ENCODE data around the gene ADAM23. TPM values are rescaled to one million over a fixed set of nuclear protein-coding genes. Genes with fewer than 3 reads are reported as not detected.

ADAM23 gene
- total RNA-seq, 1 donor from 2014 or later = 20.2 TPM

DNA sequence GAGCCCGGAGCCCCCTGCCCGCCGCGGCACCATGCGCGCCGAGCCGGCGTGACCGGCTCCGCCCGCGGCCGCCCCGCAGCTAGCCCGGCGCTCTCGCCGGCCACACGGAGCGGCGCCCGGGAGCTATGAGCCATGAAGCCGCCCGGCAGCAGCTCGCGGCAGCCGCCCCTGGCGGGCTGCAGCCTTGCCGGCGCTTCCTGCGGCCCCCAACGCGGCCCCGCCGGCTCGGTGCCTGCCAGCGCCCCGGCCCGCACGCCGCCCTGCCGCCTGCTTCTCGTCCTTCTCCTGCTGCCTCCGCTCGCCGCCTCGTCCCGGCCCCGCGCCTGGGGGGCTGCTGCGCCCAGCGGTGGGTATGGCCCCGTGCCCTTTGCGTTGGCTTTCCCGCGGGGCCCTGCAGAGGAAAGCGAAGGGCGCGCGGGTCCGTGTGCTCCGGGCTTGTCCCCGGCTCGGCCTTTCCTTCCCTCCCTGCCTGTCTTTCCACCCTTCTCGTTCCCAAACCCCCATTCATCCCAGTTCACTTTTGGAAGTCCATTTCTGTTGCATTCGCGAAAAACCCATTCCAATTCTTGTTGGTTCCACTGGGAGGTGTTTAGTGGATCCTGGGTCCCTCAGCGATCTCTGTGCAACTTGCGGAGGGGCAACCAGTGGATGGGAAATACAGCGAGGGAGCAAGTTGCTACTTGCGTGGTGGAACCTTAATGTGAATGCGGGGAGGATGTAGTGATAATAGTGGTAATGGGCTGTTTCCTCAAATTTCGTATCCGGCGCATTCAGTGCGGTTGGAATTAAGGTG lies 599 bp downstream of the ADAM23 start:
- H3K4me3 Mint-ChIP-seq = peak overlapping the region; percentile 94
- peaks cover 11% of the 10 kb centered on the region for H3K4me1 Mint-ChIP-seq (ENCODE audit: unreplicated experiment)
- H3K36me3 Mint-ChIP-seq = peaks cover 4% of the 10 kb centered on the region
- no peaks in the 10 kb centered on the region for H3K9me3 Mint-ChIP-seq
- DNase-seq (ENCODE audit: extremely low spot score, unreplicated experiment) = peak; percentile 74
- H3K27ac Mint-ChIP-seq = peak overlapping the region; percentile 32
- H3K27me3 Mint-ChIP-seq = peaks cover 80% of the 10 kb centered on the region
- TF ChIP-seq, protein P1, sequence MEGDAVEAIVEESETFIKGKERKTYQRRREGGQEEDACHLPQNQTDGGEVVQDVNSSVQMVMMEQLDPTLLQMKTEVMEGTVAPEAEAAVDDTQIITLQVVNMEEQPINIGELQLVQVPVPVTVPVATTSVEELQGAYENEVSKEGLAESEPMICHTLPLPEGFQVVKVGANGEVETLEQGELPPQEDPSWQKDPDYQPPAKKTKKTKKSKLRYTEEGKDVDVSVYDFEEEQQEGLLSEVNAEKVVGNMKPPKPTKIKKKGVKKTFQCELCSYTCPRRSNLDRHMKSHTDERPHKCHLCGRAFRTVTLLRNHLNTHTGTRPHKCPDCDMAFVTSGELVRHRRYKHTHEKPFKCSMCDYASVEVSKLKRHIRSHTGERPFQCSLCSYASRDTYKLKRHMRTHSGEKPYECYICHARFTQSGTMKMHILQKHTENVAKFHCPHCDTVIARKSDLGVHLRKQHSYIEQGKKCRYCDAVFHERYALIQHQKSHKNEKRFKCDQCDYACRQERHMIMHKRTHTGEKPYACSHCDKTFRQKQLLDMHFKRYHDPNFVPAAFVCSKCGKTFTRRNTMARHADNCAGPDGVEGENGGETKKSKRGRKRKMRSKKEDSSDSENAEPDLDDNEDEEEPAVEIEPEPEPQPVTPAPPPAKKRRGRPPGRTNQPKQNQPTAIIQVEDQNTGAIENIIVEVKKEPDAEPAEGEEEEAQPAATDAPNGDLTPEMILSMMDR (conservative IDR thresholded peaks at IDR 0.05) = peak; percentile 28

DNA sequence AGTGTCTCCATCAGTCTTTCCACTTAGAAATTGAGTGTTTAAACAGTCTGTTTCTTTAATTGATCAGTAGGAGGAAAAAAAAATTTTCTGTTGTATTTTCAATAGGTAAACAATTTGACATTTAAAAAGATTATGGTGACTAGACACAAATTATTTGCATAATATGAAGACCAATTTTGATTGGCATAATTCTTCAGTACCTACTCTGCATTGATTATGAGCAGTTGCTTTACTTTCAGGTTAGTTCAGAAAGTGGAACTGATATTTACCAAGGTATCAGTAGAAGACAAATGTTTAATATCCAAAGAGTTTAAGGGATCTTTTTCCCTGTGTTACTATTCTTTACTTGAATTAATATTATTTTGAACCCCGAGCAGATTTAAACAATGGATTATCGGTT lies 2.6 kb downstream of the ADAM23 start:
- TF ChIP-seq, protein P1 (conservative IDR thresholded peaks at IDR 0.05) = no peak
- peaks cover 11% of the 10 kb centered on the region for H3K4me1 Mint-ChIP-seq (ENCODE audit: unreplicated experiment)
- no peak overlapping the region for H3K27ac Mint-ChIP-seq
- no peak for DNase-seq (ENCODE audit: extremely low spot score, unreplicated experiment)
- H3K27me3 Mint-ChIP-seq = peaks cover 63% of the 10 kb centered on the region
- peak overlapping the region; percentile 67 for H3K4me3 Mint-ChIP-seq
- H3K9me3 Mint-ChIP-seq = no peaks in the 10 kb centered on the region
- H3K36me3 Mint-ChIP-seq = peaks cover 4% of the 10 kb centered on the region

DNA sequence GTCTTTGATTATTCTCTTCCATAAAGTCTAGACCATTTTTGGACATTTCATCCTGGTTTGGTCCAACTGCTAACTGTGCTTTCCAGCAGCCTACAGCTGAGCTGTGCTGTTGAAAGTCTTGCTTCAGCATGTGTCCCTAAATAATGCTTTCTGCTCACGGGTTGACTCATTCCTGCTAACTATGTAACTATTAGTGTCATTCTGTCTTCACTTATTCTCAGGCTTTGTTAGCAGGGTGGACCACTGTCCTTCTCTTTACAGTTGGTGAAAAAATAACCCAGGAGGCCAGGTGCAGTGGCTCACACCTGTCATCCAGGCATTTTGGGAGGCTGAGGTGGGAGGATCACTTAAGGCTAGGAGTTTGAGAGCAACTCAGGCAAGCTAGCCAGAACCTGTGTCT lies 8.9 kb downstream of the ADAM23 start:
- H3K27ac Mint-ChIP-seq = no peak overlapping the region
- peaks cover 17% of the 10 kb centered on the region for H3K27me3 Mint-ChIP-seq
- no peak for DNase-seq (ENCODE audit: extremely low spot score, unreplicated experiment)
- H3K36me3 Mint-ChIP-seq = peaks cover 10% of the 10 kb centered on the region
- no peaks in the 10 kb centered on the region for H3K4me1 Mint-ChIP-seq (ENCODE audit: unreplicated experiment)
- TF ChIP-seq, protein P1 (conservative IDR thresholded peaks at IDR 0.05) = no peak
- H3K9me3 Mint-ChIP-seq = no peaks in the 10 kb centered on the region
- H3K4me3 Mint-ChIP-seq = no peak overlapping the region

DNA sequence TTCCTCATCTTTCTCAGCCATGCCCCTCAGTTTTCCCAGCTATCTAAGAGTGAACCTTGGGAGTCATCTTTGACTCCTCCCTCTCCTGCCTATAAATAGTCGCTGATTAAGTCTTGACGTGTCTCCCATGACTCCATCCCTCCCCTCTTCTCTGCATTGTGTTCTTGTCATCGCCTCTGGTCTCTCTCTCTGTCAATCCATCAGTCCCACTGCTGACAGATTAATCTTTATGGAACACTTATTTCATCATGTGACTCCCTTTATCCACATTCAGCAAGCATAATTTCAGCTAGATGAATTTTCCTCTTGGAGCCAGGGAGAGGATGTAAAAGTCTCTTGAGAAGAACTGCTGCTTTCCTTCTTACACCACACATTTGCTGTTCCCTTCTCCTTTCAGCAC lies 9.4 kb downstream of the ADAM23 start:
- H3K27me3 Mint-ChIP-seq = peaks cover 13% of the 10 kb centered on the region
- TF ChIP-seq, protein P1 (conservative IDR thresholded peaks at IDR 0.05) = no peak
- H3K4me1 Mint-ChIP-seq (ENCODE audit: unreplicated experiment) = no peaks in the 10 kb centered on the region
- no peaks in the 10 kb centered on the region for H3K9me3 Mint-ChIP-seq
- DNase-seq (ENCODE audit: extremely low spot score, unreplicated experiment) = no peak
- no peak overlapping the region for H3K4me3 Mint-ChIP-seq
- no peak overlapping the region for H3K27ac Mint-ChIP-seq
- peaks cover 10% of the 10 kb centered on the region for H3K36me3 Mint-ChIP-seq

DNA sequence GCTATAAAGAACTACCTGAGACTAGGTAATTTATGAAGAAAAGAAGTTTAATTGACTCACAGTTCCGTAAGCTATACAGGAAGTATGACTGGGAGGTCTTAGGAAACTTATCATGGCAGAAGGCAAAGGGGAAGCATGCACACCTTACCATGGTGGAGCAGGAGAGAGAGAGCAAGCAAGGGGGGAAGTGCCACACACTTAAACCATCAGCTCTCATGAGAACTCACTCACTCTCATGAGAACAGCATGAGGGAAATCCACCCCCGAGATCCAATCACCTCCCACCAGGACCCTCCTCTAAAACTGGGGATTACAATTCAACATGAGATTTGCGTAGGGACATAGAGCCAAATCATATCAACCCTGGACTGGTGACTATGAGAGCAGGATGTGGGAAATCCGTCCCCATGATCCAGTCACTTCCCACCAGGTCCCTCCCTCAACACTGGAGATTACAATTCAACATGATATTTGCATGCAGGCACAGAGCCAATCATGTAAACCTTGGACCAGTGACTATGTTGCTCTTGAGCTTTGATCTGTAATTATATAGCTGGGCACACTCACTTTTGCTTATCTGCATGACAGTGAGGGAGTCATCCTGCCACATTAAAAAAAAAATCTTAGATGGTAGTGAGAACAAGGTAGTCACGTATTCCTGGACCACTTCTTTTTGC lies 12.9 kb downstream of the ADAM23 start:
- DNase-seq (ENCODE audit: extremely low spot score, unreplicated experiment) = no peak
- TF ChIP-seq, protein P1 (conservative IDR thresholded peaks at IDR 0.05) = no peak
- peaks cover 16% of the 10 kb centered on the region for H3K36me3 Mint-ChIP-seq
- no peak overlapping the region for H3K27ac Mint-ChIP-seq
- H3K9me3 Mint-ChIP-seq = no peaks in the 10 kb centered on the region
- peaks cover 7% of the 10 kb centered on the region for H3K27me3 Mint-ChIP-seq
- H3K4me3 Mint-ChIP-seq = no peak overlapping the region
- H3K4me1 Mint-ChIP-seq (ENCODE audit: unreplicated experiment) = no peaks in the 10 kb centered on the region

Measured in type B pancreatic cell (in vitro differentiated cells).